Fibroblast of pulmonary artery (primary cell): ENCODE results near the gene OTOA.

Experiments
- DNase-seq: peaks from one replicate; pipeline ENCODE4 v3.0.0-alpha.2; 2010; ENCODE audit warnings: low read depth
- H3K4me3 ChIP-seq: replicated peaks from 2 replicates; pipeline ENCODE4 v1.5.1; 2011; ENCODE audit warnings: low read depth, mild to moderate bottlenecking, control low read depth, low read length, moderate library complexity
- CTCF ChIP-seq: IDR thresholded peaks from 2 replicates; pipeline ENCODE4 v1.5.1; 2011; ENCODE audit warnings: mild to moderate bottlenecking, control low read depth, low read length, inconsistent platforms; ENCODE audit errors: missing control alignments

Gene OTOA

GRCh38 chr16:21650521-21650920 lies 13.2 kb upstream of the OTOA start:
- TF ChIP-seq CTCF: no peak
- DNase-seq: peak; percentile 66
- no peak overlapping the region for H3K4me3 ChIP-seq

GRCh38 chr16:21651515-21651914 lies 12.3 kb upstream of the OTOA start:
- H3K4me3 ChIP-seq: no peak overlapping the region
- no peak for TF ChIP-seq CTCF
- DNase-seq: no peak

GRCh38 chr16:21652453-21652852 lies 11.3 kb upstream of the OTOA start, which contains the start of gene IGSF6:
Gene IGSF6 (minus strand): TSS chr16:21652608. CDS start chr16:21652598, 10 bp downstream.
- H3K4me3 ChIP-seq: no peak within 1 kb of the TSS
- TF ChIP-seq CTCF: no peak
- no peak for DNase-seq

- no peak for TF ChIP-seq CTCF
- DNase-seq: no peak
- no peak overlapping the region for H3K4me3 ChIP-seq
Measured at GRCh38 chr16:21653571-21653970, 10.2 kb upstream of the OTOA start.

- H3K4me3 ChIP-seq: no peak overlapping the region
- no peak for TF ChIP-seq CTCF
- DNase-seq: no peak
Measured at GRCh38 chr16:21654466-21654865, 9.3 kb upstream of the OTOA start.

- H3K4me3 ChIP-seq: no peak overlapping the region
- DNase-seq: no peak
- TF ChIP-seq CTCF: no peak
Measured at GRCh38 chr16:21654881-21655280, 8.9 kb upstream of the OTOA start.
